ENCODE results near the gene PPP1R8. TPM values are rescaled to one million over a fixed set of nuclear protein-coding genes. Genes with fewer than 3 reads are reported as not detected.

The PPP1R8 gene
- total and polyA plus RNA-seq, 8 donors, result 0.58 to 40.0 (median 22.3) TPM

DNA sequence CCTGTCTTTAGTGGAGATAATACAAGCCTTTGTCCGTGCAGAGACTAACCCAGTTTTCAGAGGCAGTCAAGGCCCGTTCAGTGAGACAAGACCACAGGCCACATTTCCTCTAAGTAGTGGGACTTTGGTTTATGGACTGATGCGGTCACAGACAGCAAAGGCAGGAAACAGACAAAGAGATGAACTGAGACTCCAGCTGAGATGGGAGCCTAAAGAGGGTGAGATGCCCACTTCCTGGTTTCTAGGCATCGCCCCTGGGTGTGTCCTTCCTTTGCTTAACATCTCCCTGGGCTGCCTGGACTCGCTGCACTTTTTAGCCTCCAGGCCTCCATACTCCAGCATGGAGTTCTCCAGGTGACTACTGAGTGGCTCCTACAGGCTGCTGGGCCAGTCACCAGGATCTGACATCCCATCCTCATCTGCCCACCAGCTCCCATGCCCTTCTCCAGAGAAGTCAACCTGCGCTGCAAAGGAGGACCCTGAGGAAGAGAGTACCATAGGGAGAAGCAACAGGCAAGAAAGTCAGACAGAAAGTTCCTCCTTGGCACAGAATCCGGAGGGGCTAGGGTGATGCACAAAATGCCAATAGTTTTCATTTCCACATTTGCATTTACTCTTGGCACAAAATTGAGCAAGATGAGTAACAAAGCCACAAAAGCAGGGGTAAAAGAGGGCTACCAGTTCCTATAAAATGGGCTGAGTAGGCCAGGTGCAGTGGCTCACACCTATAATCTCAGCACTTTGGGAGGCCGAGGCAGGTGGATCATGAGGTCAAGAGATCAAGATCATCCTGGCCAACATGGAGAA, 56.8 kb downstream of the PPP1R8 start:
- no peak for TF ChIP-seq EP300 (IDR thresholded peaks at IDR 0.05)
- no peak for TF ChIP-seq POLR2AphosphoS5 (IDR thresholded peaks at IDR 0.05)
- TF ChIP-seq, protein P1, sequence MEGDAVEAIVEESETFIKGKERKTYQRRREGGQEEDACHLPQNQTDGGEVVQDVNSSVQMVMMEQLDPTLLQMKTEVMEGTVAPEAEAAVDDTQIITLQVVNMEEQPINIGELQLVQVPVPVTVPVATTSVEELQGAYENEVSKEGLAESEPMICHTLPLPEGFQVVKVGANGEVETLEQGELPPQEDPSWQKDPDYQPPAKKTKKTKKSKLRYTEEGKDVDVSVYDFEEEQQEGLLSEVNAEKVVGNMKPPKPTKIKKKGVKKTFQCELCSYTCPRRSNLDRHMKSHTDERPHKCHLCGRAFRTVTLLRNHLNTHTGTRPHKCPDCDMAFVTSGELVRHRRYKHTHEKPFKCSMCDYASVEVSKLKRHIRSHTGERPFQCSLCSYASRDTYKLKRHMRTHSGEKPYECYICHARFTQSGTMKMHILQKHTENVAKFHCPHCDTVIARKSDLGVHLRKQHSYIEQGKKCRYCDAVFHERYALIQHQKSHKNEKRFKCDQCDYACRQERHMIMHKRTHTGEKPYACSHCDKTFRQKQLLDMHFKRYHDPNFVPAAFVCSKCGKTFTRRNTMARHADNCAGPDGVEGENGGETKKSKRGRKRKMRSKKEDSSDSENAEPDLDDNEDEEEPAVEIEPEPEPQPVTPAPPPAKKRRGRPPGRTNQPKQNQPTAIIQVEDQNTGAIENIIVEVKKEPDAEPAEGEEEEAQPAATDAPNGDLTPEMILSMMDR (IDR thresholded peaks at IDR 0.05), result no peak
- TF ChIP-seq POLR2A (IDR thresholded peaks at IDR 0.05), result no peak
- 67 to 83% (median 72%) methylated on average over 8 of the region's 8 CpGs for WGBS, 5 donors
- peaks cover 20 to 91% (median 73%) of the 10 kb centered on the region in 4 donors for H3K36me3 ChIP-seq
- peak in 1 of 2 donors; percentile 50 for DNase-seq
- no peaks in the 10 kb centered on the region for H3K27me3 ChIP-seq
- no peaks in the 10 kb centered on the region for H3K9me3 ChIP-seq
- peak overlapping the region in 4 of 5 donors; percentile 37 to 89 (median 61) for H3K27ac ChIP-seq
- H3K4me1 ChIP-seq, result peaks cover 0 to 28% (median 0%) of the 10 kb centered on the region in 4 donors
- intact Hi-C loops (cut with DNase I; ENCODE audit: low total_unique reads), result no loop called here
- H3K4me3 ChIP-seq, result peak overlapping the region in 1 of 4 donors; percentile 5

DNA sequence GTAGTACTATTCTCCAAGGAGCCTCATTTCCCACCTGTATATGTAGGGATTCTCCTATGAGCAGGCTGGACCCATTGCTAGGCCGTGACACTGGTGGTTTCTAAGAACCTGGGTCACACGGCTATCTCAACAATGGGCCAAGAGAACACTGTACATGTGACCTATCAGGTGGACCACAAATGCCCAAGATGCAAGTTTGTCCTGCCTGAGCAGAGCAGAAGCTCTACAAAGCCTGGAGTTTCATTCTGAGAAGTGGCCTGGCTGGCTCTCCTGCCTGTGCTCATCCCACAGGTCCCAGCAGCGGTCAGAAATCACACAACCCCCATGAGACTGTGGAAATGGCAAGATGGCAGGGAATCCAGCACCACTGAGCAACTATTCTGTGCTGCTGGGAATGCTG, 58.9 kb downstream of the PPP1R8 start:
- DNase-seq, result no peak
- 83 to 94% (median 91%) methylated on average over 3 of the region's 3 CpGs for WGBS, 5 donors
- TF ChIP-seq EP300 (IDR thresholded peaks at IDR 0.05) (no peak), POLR2A (IDR thresholded peaks at IDR 0.05) (no peak), POLR2AphosphoS5 (IDR thresholded peaks at IDR 0.05) (no peak)
- TF ChIP-seq, protein P1 (IDR thresholded peaks at IDR 0.05), result no peak
- intact Hi-C loops (cut with DNase I; ENCODE audit: low total_unique reads), result no loop called here
- peak overlapping the region in 2 of 5 donors; percentile 33 to 89 for H3K27ac ChIP-seq
- H3K36me3 ChIP-seq, result peaks cover 41 to 92% (median 79%) of the 10 kb centered on the region in 4 donors
- peaks cover 0 to 19% (median 0%) of the 10 kb centered on the region in 4 donors for H3K4me1 ChIP-seq
- H3K9me3 ChIP-seq, result no peaks in the 10 kb centered on the region
- H3K27me3 ChIP-seq, result no peaks in the 10 kb centered on the region
- no peak overlapping the region for H3K4me3 ChIP-seq

DNA sequence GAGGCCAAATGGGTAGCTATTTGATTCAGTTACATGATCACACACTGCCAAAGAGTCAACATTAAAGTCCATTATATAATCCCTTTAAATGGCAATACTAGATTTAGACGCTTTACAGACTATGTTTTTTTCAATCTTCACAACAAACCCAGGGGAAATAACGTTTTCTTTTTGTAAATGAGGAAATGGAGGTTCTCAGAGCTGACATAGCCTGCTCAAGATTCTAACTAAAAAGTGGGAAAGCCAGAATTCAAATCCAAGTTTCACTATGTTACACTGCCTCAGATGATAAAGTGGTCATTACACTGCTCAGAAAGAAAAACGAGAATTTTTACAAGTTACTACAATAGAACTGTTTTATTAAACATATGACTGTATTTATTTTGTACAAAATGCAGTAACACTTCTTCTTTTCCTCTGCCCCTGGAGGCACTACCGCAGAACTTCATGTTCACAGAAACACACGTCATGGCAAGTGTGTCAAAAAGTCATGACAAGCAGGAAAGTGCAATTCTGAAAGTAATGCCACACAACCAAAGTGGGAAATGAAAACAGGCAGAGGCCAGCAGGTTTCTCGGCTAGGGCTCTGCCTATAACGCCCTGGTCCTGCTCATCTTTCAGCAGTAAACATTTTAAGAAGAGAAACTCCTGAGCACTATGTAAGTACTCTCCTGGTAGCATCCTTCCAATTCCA, 60.8 kb downstream of the PPP1R8 start:
- TF ChIP-seq, protein P1 (IDR thresholded peaks at IDR 0.05), result no peak
- peak in 2 of 3 donors; percentile 35 to 55 for TF ChIP-seq POLR2AphosphoS5 (IDR thresholded peaks at IDR 0.05)
- no peak for TF ChIP-seq EP300 (IDR thresholded peaks at IDR 0.05)
- no peak for TF ChIP-seq POLR2A (IDR thresholded peaks at IDR 0.05)
- peak overlapping the region in 4 of 5 donors; percentile 35 to 89 (median 58) for H3K27ac ChIP-seq
- DNase-seq, result peak in 1 of 2 donors; percentile 59
- H3K9me3 ChIP-seq, result no peaks in the 10 kb centered on the region
- H3K4me1 ChIP-seq, result peaks cover 0 to 17% (median 0%) of the 10 kb centered on the region in 4 donors
- intact Hi-C loops (cut with DNase I; ENCODE audit: low total_unique reads), result no loop called here
- H3K4me3 ChIP-seq, result no peak overlapping the region
- H3K27me3 ChIP-seq, result no peaks in the 10 kb centered on the region
- WGBS, 5 donors, result 68 to 82% (median 76%) methylated on average over 7 of the region's 7 CpGs
- peaks cover 58 to 96% (median 90%) of the 10 kb centered on the region in 4 donors for H3K36me3 ChIP-seq

DNA sequence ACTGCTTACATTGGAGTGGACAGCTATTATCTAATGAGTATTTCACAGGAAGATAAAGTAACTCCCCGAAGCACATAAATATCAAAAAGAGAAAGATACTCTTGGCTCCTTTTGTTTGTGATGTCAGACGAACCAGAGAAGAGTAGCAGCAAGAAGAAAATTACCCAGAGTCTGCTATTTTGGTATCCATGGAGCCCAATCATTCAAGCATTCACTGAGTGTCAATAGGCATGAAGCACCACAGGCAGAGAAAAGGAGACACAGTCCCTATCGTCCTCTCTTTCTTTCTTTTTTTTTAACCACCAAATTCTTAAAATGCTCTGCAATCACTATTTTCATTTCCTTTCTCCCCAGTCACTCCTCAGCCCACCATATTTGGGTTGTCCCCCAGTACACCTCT, 63.9 kb downstream of the PPP1R8 start:
- intact Hi-C loops (cut with DNase I; ENCODE audit: low total_unique reads), result no loop called here
- peaks cover 65 to 98% (median 93%) of the 10 kb centered on the region in 4 donors for H3K36me3 ChIP-seq
- 73 to 83% (median 77%) methylated on average over 3 of the region's 3 CpGs for WGBS, 5 donors

More for the DNA sequence above, 63.9 kb downstream of the PPP1R8 start:
- Histone ChIP-seq H3K9me3 (no peaks in the 10 kb centered on the region), H3K4me3 (no peak overlapping the region), H3K27me3 (no peaks in the 10 kb centered on the region), H3K4me1 (peaks cover 0 to 4% (median 0%) of the 10 kb centered on the region in 4 donors), H3K27ac (no peak overlapping the region)
- no peak for TF ChIP-seq EP300 (IDR thresholded peaks at IDR 0.05)
- TF ChIP-seq POLR2AphosphoS5 (IDR thresholded peaks at IDR 0.05), result no peak
- no peak for TF ChIP-seq POLR2A (IDR thresholded peaks at IDR 0.05)
- TF ChIP-seq, protein P1 (IDR thresholded peaks at IDR 0.05), result no peak
- DNase-seq, result no peak

Measured in stomach (tissue), 9 donors.